GM21360 (cell line): ENCODE data around the gene ETS1.

Source experiments
- ATAC-seq: cut with Tn5 transposase; IDR thresholded peaks from one replicate; pipeline ENCODE4 v1.9.1; 2021; ENCODE audit warnings: mild to moderate bottlenecking, moderate library complexity; ENCODE audit not compliant: unreplicated experiment

ETS1 gene

DNA sequence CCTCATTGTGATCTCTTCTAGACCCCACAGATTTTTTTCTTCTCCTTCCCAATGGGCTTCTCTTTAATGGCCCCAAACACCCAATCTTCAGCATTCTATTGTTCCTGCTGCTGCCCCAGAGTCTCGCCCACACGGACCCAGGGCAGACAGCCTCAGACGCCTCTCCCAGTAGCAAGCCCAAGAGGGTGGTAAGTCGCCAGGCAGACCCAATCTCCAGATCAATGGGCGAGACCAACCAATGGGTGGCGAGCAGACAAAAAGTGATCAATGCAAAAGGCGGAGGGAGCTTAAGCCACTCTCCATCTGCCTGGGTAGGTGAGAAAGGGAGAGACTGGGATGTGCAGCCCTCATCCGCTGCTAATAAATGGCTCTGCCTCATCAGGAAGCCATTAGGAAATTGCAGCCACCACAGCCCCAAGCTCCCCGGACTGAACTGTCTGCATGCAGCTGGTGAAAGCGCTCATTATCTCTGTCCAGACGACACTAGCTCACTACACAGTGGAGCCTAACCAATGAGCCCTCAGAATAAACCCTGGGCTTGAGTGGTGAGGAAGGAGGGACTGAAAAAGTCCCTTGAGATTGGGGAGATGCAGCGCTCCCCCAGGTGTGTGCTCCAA lies 81.8 kb downstream of the ETS1 start:
- ATAC-seq: no peak

DNA sequence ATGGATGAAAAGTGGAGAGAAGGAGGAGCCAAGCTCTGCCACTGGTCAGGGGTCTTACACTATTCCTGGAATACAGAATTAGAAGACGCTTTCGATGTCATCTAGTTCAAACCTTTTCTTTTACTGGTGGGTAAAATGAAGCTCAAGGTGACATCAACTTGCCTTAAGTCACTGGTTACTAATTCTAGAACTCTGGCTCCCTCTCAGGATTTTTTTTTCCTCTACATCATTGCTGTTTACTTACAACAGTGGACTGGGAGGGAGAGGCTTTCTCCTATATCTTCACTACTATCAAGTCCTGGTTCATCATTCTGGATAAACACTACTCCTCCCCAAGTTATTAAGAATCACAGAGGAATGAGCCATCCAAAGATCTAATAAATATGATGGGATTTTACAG lies 82.9 kb downstream of the ETS1 start:
- no peak for ATAC-seq

DNA sequence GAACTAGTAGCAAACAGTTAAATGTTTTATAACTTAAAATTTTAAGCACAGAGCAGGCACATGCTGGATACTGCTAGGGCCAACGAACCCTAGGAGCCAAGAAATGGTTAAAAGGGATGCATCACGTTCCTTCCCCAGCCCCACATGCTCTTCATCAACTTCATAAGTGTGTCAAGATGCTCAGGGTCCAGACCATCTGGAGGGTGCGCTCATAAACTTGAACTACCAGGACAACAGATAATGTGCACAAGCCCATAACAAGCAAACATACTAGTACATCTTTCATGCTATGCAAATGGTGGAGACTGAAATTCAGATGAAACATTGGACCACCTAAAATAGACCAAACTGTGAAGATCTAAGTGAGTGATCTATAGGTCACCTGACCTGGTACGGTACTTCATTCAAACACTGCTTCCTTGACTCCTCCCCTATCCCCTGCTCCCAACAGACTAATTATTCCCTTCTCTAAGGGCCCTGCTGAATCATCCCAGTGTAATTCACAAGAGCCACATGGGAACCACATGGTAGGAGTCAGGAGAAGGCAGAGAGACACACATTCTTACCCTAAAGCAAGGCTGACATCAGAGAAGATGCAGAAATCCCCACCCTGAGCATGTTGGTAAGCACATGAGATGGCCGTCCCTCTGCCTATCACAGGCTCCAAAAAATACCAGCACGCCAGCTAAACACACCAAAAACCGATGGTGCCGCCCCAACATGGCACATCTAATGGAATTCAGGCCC lies 83.9 kb downstream of the ETS1 start:
- ATAC-seq: no peak

DNA sequence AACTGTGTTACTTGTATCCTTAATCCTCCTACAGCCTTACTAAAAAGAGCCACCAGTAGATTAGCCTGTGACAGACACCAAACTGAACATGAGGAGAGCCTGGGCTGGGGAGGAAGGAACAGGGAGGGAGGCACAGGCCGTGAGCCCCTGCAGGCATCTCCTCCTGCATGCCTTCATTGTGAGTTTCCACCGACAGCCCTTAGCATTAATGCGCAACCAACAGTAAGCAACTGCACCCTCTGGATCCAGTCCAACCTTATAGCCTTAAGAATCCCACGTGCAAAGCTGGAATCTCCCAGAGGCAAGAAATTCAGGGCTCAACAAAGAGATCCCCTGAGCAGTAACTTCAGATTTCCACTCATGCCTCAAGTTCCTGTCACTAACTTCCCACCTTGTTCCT lies 84.6 kb downstream of the ETS1 start:
- no peak for ATAC-seq

DNA sequence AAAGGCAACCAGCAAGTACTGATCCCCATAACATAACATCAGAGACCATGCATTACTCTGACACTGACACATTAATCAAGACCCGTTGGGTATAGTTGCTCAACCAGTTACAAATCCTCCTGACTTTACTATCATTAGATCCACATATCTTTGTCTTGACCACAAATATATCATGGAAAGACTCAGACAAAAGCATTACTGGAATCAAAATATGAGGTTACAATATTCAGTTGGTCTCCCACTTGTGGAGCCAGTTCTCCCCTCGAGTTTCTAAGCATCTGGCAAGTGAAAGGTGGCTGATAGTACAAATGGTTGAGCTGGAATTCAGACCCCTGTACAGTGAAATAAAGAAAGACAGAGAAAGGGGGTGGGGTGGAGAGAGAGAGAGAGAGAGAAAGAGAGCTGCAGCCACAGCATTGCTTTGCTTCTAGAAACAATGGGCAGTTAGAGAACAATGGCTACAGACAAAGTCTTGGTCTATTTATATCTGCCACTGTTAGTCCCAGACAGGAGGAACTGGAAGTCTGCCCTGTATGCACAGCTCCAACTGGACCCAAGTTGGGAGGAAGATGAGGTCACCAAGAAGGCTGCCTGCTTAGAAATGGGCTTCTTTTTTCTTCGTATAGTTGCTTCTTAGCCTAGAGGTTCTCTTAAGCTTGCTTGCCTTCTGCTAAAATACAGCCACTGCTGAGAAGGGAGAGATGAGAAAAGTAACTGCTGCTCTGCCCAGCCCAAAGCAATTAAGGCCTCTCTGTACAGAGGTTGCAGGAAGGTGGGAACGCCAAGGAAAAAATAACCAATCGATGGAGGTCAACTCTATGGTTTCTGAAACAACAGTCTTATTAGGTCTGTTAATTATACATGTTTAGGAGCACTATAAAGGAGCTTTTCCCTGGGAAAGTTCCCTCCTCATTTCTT lies 85.5 kb downstream of the ETS1 start:
- no peak for ATAC-seq

DNA sequence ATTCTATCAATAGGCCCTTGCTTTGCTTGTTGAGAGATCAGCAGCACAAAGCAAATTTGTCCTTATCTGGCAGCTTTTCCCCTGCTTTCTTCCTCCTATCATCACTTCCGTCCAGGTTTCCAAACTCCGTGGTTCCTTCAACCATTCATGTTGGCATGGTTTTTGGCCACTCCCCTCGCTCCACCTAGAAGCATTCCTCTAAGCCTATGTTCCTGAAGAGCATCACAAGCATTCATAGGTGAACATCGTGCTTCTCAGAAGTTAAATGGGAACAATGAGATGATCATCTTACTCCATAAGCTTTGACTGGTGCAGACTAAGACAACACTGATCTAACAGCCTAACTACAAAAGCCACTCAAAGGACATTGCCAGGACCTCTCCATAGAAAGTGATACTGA lies 86.3 kb downstream of the ETS1 start:
- no peak for ATAC-seq

DNA sequence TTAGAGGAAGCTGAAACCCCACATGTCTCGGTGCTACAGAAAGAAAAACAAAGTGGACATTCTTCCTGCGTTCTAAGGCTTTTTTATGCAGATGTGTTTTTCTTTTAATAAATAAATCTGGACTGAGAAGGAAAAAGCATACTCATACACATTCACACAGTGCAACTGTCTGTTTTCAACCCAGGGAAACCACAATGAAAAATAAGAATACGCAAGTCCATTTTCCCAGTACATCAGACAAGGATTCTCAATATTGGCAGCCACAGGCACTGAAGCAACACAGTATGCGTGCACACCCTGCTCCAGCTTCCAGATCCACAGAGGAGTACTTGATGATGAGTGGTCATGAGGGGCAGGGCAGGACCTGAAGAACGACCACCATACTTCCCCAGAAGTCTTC lies 86.9 kb downstream of the ETS1 start:
- no peak for ATAC-seq

DNA sequence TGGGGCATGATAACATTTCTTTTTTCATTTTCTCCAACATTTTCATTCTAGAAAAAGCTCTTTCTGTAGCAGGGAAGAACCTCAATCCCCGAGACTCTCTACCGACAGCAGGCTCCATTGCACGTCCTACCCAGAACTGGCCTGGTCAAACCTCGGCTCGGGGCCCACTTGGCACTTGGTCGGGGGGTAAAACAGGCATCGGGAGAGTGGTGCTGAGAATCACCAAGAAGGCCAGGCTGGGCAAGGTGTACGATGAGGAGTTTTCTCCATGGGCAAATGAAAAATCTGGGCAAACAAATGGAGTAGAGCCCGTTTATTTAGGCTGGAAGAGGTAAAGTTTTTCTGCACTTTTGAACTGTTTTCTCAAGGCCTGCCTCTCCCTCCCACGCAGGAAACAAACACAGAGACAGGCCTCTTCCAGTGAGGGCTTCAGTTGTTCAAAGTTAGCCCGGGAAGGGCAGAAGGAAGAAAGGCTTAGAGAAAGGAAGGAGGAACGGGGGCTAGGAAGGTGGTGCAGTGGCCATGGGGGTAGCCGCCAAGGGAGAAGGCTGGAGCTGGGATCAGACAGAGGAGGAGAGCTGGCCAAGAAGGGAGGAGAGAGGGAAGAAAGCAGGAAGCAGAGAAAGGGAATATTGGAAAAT lies 87.6 kb downstream of the ETS1 start:
- no peak for ATAC-seq

DNA sequence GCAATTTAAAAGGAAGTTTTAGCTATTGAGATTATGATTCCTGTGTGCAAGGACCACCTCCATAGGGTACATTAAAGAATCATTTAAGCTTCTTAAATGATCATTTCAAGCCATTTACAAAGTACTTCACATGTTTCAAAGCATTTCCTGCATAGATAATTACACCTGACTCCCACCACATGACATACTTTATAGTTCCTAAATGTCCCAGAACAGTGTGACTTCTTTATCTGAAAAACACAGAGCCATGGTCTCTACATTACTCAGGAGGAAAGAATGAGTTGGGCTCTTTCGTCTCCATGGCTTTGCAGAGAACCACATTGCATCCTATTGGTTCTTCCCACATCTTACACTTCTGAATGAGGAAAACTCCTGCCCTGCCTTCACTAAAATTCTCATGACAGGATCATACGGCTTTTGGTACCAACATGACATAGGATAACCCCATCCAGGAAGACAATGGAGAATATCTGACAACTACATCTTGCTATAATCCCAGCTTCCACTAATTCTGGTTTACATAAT lies 88.6 kb downstream of the ETS1 start:
- ATAC-seq: no peak

DNA sequence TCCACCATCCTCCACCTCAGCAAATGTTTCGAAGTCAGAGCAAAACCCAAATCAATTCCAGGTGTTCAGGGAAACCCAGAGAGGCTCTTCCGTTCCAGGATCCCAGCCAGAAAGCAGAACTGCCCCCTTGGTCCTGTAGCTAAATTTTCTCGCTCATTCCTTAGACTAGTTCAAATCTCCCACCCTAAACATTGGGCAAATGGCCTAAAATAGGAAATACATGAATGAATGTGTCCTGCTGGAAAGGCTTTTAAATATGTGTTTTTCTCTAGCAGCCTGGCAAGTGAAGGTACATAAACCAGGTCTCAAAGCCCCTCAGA lies 89.6 kb downstream of the ETS1 start:
- no peak for ATAC-seq

DNA sequence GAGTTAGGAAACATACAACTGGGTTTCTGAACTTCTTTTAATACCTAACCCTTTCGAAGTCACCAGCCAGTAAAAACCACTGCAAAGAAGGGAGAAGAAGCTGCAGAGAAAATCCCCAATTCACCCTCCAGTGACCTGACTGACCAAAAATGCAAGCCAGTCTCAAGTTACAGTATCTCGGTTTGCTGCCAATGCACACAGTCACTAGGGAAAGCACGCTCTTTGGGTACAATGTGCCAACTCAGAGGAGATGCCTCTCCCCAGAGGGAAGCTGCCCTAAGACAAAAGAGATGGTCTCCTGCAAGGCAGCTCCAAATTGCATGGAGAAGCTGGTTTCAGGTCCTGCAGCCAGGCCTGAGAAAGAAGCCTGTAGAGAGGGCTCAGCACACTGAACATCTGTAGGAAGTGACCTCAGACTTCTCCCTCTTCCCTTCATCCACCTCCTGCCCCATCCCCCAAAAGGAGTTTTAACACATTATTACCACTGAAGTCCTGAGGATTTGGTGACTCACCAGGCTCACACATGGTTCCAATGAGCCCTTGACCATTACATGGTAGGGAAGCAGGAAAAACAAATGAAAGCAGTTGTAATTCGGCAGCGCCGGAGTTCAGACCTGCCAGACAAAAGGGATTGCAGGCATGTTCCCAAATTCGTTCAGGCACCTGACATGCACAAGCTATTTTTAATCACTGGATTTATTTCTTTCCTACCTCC lies 90.1 kb downstream of the ETS1 start:
- ATAC-seq: peak; percentile 68

DNA sequence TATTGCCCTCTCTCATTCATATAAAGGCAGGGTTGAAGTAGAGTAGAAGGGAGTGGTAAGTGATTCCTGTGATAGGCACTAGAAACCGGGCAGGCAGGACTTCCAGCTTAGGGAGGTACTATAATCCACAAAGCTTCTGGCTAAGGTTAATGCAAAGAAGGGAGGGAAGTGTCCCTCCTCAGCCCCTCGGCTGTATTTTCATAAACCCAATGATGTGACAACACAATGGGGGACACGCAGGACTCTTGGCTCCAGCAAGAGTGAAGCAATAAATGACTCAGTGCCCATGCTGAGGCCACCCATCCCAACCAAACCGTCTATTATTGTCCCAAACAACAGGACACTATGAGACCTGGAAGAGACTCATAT lies 90.7 kb downstream of the ETS1 start:
- no peak for ATAC-seq

DNA sequence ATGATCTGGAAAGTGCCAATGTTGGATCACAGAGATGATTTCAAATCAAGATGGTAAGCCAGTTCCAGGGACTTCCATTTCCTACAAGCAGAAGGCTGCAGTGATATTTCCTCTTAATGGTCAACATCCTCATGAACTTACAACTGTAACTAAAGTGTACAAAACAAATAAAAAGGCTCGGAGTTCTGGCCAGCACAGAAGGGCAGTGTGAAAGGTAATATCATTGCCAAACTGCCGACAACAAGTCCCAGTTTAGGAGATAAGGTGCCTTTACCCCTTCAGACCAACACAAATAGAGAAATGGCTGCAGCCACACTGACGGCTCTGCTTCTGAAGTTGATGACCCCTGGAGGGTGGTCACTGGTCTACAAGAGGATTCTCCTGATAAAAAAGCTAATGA lies 91.1 kb downstream of the ETS1 start:
- ATAC-seq: no peak

DNA sequence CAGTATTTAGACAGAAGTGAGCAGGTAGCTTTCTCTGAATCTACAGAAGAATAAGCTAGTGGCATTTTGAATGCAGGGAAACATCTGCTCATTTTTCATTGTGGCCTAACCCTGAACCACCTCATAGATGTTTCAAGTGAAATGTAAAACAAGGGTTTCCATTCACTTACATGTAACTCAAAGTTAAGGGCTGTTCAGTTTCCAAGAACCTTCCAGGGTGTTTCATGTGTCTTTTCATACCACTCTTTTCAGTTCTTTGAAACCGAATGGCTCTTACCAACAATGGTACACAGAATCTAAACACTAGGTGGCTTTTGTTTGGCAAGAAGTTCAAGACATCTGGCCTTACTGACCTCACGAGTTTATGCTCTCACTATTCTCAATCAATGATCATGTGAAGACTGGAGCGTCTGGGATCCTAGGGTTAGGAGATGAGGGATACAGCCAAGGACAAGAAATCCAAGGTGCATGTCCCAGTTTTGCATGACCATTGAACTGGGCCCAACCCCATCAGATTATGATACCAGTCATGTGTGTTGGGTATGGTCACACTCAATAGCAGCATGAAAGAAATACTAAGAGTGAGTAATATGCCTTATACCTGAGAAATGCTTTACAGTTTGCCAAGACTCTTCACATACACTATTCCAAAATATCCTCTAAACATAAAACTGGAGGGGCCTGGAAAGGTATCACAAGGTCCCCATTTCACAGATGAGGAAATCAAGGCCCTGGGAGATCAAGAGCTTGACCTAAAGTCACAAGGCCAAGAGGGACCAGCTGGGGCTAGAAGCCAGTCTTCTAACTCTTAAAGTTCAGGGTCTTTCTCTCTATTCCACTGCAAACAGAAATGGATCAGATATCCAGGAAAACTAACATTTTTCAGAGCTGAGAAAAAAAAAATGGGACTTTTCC lies 92.7 kb downstream of the ETS1 start:
- ATAC-seq: no peak

DNA sequence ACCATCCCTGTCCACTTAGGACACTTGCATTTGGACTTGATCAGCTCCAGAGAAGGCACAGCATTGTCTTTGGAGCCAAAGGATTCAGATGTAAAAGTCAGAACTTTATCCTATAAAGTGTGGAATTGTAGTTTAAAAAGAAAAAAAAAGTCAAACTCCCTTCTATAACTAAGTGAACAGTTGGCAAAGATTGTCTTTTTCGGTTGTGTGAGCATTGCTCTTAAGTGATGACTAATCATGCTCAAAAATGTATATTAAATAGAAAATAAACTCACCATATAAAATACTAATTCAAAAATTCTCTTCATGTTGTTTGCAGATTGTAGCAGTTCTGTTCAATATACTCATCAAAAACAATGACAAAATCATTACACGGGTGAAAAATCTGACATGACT lies 93.8 kb downstream of the ETS1 start:
- no peak for ATAC-seq

DNA sequence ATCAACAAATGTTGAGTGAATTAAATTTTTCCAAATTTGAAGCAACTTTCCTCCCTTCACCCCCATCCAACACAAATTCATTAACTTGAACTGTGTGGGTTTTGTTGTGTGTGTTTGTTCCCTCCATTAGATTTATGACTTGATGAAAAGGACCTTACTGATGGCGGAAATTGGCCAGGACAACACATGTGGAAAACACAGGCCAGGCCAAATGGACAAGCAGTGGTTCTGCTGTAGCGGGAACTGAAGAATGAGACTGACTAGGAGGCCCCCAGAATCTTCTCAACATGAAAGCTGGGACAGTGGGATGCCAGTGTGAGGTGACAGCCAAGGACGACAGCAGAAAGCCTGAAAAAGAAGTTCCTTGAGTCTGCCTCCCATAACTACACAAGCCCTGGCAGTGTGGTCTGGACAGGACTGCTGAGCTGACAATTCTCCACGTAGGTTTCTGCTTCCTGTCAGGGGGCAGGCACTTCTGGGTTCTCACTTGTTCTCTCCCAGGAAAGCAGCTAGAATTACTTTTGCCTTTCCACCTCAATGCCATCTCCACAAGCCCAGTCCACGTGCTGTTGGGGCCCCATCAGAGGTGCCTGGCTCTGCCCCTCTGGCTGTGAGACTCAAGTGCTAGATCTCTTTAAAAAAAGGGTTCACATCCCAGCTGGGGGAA lies 94.3 kb downstream of the ETS1 start:
- no peak for ATAC-seq

DNA sequence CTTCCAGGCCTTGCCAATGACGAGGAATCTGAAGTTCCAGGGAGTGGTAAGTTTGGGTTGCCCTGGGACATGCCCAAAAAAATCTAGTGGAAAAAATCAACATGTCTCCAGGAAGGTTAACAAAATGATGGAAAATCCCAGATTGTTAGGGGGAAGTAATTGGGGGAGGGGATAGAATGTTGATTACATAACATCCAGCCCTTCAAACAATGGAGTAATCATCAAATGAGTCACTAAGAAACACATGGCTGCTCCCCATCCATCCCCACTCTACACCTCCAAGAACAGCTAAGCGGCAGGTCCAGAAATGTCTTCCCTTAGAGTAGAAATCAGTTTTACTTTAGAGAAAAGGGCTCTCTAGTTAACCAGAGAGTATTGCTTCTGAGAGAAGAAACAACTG lies 94.9 kb downstream of the ETS1 start:
- no peak for ATAC-seq

DNA sequence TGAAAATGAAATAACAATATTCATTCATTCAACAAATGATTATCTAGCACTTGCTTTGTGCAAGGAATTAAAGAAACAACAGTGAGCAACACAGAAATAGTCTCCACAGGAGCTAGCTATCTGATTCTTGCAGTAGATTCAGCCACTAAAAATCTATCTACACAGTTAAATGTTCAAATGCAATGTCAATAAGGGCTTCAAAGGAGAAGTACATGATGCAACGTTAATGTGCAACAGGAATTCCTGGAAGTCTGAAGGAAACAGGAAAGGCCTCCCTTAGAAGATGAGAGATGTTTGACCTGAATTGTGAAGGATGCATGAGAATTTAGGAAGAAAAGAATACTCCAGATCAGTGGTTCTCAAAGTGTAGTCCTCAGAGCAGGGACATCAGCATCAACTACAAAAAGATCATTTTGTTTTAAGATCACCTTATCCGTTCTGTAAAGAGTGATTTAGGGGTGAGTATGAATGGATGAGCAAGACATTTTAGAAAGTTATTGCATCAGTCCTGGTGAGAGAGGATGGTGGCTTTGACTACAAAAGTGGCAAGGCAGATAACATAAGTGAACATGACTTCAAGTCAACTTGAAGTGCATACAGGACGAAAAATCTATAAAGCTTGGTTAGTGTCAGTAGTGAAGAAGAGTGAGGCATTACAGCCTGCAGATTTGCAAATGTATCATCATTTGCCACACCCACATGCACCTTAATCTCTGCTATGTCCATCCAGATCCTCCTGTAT lies 96.0 kb downstream of the ETS1 start:
- ATAC-seq: no peak
